Measurements from ENCODE around the gene GCFC2.

- TF ChIP-seq CTCF (IDR thresholded peaks at IDR 0.05) (no peak), POLR2A (IDR thresholded peaks at IDR 0.05) (no peak)
Observed at GRCh38 chr2:75679556-75679955, 31.2 kb downstream of the GCFC2 start.
